Fibroblast of lung (primary cell): ENCODE data around the gene GRID1. TPM values are rescaled to one million over a fixed set of nuclear protein-coding genes. Genes with fewer than 3 reads are reported as not detected.

ENCODE experiments used
- DNase-seq, 2 donors: peaks; one replicate each; pipeline versions ENCODE4 v3.0.0 to v3.0.0-alpha.2; 2010; ENCODE audit warnings: low read depth in 2 of 2
- H2AFZ ChIP-seq: 2 replicates; pipeline ENCODE4 v1.5.1; 2012; ENCODE audit warnings: low read length, control low read depth, inconsistent platforms
- H3K27ac ChIP-seq: 2 replicates; pipeline ENCODE4 v1.5.1; 2011; ENCODE audit warnings: low read length, control low read depth; ENCODE audit not compliant: insufficient read depth
- H3K27me3 ChIP-seq: 2 replicates; pipeline ENCODE4 v1.5.1; 2011; ENCODE audit warnings: mild to moderate bottlenecking, low read length; ENCODE audit not compliant: control insufficient read depth, insufficient read depth
- H3K36me3 ChIP-seq: 2 replicates; pipeline ENCODE4 v1.5.1; 2011; ENCODE audit warnings: low read length; ENCODE audit not compliant: control insufficient read depth, insufficient read depth
- H3K4me1 ChIP-seq: 2 replicates; pipeline ENCODE4 v1.5.1; 2011; ENCODE audit warnings: low read length; ENCODE audit not compliant: control insufficient read depth, insufficient read depth; ENCODE audit errors: extremely low read depth
- H3K4me2 ChIP-seq: 2 replicates; pipeline ENCODE4 v1.5.1; 2011; ENCODE audit warnings: low read length, control low read depth; ENCODE audit not compliant: insufficient read depth; ENCODE audit errors: extremely low read depth
- H3K4me3 ChIP-seq, 4 experiments: fragments of 200-600 bp in 1 of 4; sonication (generic) in 1 of 4; replicated peaks in 1 of 4; 2 replicates each; pipeline ENCODE4 v1.5.1; 2011 to 2016; ENCODE audit warnings: low read length in 4 of 4, low read depth in 3 of 4, mild to moderate bottlenecking in 3 of 4, control low read depth in 2 of 4, inconsistent platforms in 1 of 4, mixed read lengths in 1 of 4; ENCODE audit not compliant: insufficient read depth in 1 of 4; ENCODE audit errors: control extremely low read depth in 1 of 4
- H3K79me2 ChIP-seq: 2 replicates; pipeline ENCODE4 v1.5.1; 2012; ENCODE audit warnings: mild to moderate bottlenecking, low read length, inconsistent platforms; ENCODE audit not compliant: control insufficient read depth, insufficient read depth
- H3K9ac ChIP-seq: 2 replicates; pipeline ENCODE4 v1.5.1; 2011; ENCODE audit warnings: mild to moderate bottlenecking, low read length, control low read depth; ENCODE audit not compliant: insufficient read depth
- H3K9me3 ChIP-seq: 2 replicates; pipeline ENCODE4 v1.5.1; 2012; ENCODE audit warnings: low read depth, low read length; ENCODE audit not compliant: control insufficient read depth, insufficient read depth
- H4K20me1 ChIP-seq: 2 replicates; pipeline ENCODE4 v1.5.1; 2011; ENCODE audit warnings: low read length; ENCODE audit not compliant: control insufficient read depth, insufficient read depth; ENCODE audit errors: extremely low read depth
- EZH2 ChIP-seq: IDR thresholded peaks from 2 replicates; pipeline ENCODE4 v1.5.1; 2012; ENCODE audit warnings: low read length, control low read depth, mild to moderate bottlenecking; ENCODE audit errors: missing control alignments
- polyA plus RNA-seq, 2 donors: library from polyadenylated mRNA; depleted of rRNA in 1 of 2; stranded (reverse) in 1 of 2; unstranded in 1 of 2; fragments of >200 nt; gene quantifications; 2 replicates each; pipeline ENCODE4 v1.2.1, GENCODE V29; 2011 to 2012; ENCODE audit warnings: missing spikeins in 1 of 2
- total RNA-seq: library from RNA; depleted of rRNA; stranded (reverse); fragments of >200 nt; gene quantifications from 2 replicates; pipeline ENCODE4 v1.2.1, GENCODE V29; 2014
- TF ChIP-seq, protein P1 (sequence below), 2 donors: IDR thresholded peaks in 1 of 2; conservative IDR thresholded peaks in 1 of 2; 1 replicate in 1 of 2; 2 replicates in 1 of 2; pipeline ENCODE4 v1.5.1; 2011 to 2012; ENCODE audit warnings: low read length in 2 of 2, control low read depth in 1 of 2, inconsistent platforms in 1 of 2, low read depth in 1 of 2, mild to moderate bottlenecking in 1 of 2

GRID1 gene
- total and polyA plus RNA-seq, 2 donors (not counting 1 experiment from before 2014, with no cell fraction given), result 0.03 to 0.33 TPM

GRCh38 chr10:85917601-85918000 lies 449.0 kb downstream of the GRID1 start:
- no peak overlapping the region for H2AFZ ChIP-seq
- H3K4me2 ChIP-seq, result no peak overlapping the region
- no peak overlapping the region for H3K27ac ChIP-seq
- H3K4me1 ChIP-seq, result no peaks in the 10 kb centered on the region
- no peaks in the 10 kb centered on the region for H4K20me1 ChIP-seq
- H3K9ac ChIP-seq, result no peak overlapping the region
- no peaks in the 10 kb centered on the region for H3K9me3 ChIP-seq
- H3K4me3 ChIP-seq, result no peak overlapping the region
- no peaks in the 10 kb centered on the region for H3K27me3 ChIP-seq
- TF ChIP-seq, protein P1, sequence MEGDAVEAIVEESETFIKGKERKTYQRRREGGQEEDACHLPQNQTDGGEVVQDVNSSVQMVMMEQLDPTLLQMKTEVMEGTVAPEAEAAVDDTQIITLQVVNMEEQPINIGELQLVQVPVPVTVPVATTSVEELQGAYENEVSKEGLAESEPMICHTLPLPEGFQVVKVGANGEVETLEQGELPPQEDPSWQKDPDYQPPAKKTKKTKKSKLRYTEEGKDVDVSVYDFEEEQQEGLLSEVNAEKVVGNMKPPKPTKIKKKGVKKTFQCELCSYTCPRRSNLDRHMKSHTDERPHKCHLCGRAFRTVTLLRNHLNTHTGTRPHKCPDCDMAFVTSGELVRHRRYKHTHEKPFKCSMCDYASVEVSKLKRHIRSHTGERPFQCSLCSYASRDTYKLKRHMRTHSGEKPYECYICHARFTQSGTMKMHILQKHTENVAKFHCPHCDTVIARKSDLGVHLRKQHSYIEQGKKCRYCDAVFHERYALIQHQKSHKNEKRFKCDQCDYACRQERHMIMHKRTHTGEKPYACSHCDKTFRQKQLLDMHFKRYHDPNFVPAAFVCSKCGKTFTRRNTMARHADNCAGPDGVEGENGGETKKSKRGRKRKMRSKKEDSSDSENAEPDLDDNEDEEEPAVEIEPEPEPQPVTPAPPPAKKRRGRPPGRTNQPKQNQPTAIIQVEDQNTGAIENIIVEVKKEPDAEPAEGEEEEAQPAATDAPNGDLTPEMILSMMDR (conservative IDR thresholded peaks at IDR 0.05 in 1 of 2, IDR thresholded peaks at IDR 0.05 in 1 of 2; ENCODE audit: low read depth in 1 of 2, low read length in 2 of 2), result no peak
- TF ChIP-seq EZH2, result no peak
- DNase-seq, result no peak
- H3K36me3 ChIP-seq, result no peaks in the 10 kb centered on the region
- no peaks in the 10 kb centered on the region for H3K79me2 ChIP-seq

GRCh38 chr10:85916994-85917573 lies 449.5 kb downstream of the GRID1 start:
- Histone ChIP-seq H3K79me2 (no peaks in the 10 kb centered on the region), H2AFZ (no peak overlapping the region), H3K27me3 (no peaks in the 10 kb centered on the region), H3K9me3 (no peaks in the 10 kb centered on the region), H3K4me1 (no peaks in the 10 kb centered on the region), H3K27ac (no peak overlapping the region), H3K9ac (no peak overlapping the region), H3K36me3 (no peaks in the 10 kb centered on the region), H3K4me3 (no peak overlapping the region), H3K4me2 (no peak overlapping the region), H4K20me1 (no peaks in the 10 kb centered on the region)
- no peak for DNase-seq
- TF ChIP-seq, protein P1 (conservative IDR thresholded peaks at IDR 0.05 in 1 of 2, IDR thresholded peaks at IDR 0.05 in 1 of 2; ENCODE audit: low read depth in 1 of 2, low read length in 2 of 2), result no peak
- TF ChIP-seq EZH2, result no peak

DNA sequence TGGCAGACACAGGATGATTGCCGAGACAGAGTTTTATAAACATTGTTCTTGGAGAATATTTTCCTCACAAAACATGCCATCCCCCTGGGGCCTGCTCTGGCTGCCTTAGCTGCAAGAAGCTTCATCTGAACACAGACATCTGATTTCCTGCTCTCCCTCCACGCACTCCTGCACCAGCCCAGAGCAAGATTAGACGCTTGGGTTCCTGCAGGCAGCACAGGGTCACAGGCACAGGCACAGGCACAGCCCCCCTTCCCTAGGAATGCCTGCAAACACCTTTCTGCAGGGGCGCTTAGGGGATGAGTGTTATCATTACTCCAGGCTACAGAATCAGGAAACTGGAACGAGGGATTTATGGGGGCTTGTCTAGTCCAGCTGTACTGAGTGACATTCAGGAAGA lies 450.3 kb downstream of the GRID1 start:
- no peaks in the 10 kb centered on the region for H4K20me1 ChIP-seq
- no peak overlapping the region for H3K4me2 ChIP-seq

More for the DNA sequence above, 450.3 kb downstream of the GRID1 start:
- no peak for TF ChIP-seq EZH2
- TF ChIP-seq, protein P1 (conservative IDR thresholded peaks at IDR 0.05 in 1 of 2, IDR thresholded peaks at IDR 0.05 in 1 of 2; ENCODE audit: low read depth in 1 of 2, low read length in 2 of 2), result no peak
- Histone ChIP-seq H3K27me3 (no peaks in the 10 kb centered on the region), H3K79me2 (no peaks in the 10 kb centered on the region), H3K9ac (no peak overlapping the region), H3K4me3 (no peak overlapping the region), H3K36me3 (no peaks in the 10 kb centered on the region), H3K9me3 (no peaks in the 10 kb centered on the region), H3K4me1 (no peaks in the 10 kb centered on the region), H3K27ac (no peak overlapping the region), H2AFZ (no peak overlapping the region)
- DNase-seq, result no peak
